Gastroesophageal sphincter (tissue), 3 donors: ENCODE results near the gene TMEM222.

ENCODE experiments used
- EP300 ChIP-seq: sonication (generic); formaldehyde crosslinking; IDR thresholded peaks from one replicate; pipeline ENCODE4 v1.6.1; 2017; ENCODE audit warnings: antibody characterized with exemption, mild to moderate bottlenecking
- TF ChIP-seq, protein P1 (sequence below), 4 experiments: fragments of 200-600 bp in 2 of 4; fragments of 450-650 bp in 2 of 4; sonication (generic) in 1 of 4; IDR thresholded peaks; one replicate each; pipeline ENCODE4 v1.5.1; 2017 to 2019; ENCODE audit warnings: antibody characterized with exemption in 4 of 4, mild to moderate bottlenecking in 2 of 4, moderate library complexity in 2 of 4

DNA sequence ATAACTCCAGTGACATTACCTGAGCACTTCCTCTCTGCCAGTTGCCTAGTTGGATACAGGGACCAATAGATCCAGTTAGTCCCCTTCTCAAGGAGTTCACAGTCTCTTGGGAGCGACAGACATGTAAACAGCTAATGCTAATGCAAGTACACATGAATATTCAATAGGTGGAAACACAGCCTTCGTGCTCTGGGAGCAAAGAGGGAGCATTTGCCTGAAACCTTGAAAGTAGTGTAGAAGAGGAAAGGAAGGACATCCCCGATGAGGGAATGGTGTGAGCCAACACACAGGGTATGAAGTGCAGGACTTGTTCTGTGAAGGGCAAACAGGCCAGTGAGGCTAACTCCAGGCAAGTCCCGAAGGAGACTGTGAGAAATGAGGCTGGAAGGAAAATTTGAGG lies 3.8 kb upstream of the TMEM222 start:
- TF ChIP-seq EP300, result no peak
- TF ChIP-seq, protein P1, sequence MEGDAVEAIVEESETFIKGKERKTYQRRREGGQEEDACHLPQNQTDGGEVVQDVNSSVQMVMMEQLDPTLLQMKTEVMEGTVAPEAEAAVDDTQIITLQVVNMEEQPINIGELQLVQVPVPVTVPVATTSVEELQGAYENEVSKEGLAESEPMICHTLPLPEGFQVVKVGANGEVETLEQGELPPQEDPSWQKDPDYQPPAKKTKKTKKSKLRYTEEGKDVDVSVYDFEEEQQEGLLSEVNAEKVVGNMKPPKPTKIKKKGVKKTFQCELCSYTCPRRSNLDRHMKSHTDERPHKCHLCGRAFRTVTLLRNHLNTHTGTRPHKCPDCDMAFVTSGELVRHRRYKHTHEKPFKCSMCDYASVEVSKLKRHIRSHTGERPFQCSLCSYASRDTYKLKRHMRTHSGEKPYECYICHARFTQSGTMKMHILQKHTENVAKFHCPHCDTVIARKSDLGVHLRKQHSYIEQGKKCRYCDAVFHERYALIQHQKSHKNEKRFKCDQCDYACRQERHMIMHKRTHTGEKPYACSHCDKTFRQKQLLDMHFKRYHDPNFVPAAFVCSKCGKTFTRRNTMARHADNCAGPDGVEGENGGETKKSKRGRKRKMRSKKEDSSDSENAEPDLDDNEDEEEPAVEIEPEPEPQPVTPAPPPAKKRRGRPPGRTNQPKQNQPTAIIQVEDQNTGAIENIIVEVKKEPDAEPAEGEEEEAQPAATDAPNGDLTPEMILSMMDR (IDR thresholded peaks at IDR 0.05), result no peak
